ENCODE measurements around the gene PIN1.
A peak's percentile ranks its signal among the peaks of the same experiment; 100 is the strongest.

Gene PIN1

DNA sequence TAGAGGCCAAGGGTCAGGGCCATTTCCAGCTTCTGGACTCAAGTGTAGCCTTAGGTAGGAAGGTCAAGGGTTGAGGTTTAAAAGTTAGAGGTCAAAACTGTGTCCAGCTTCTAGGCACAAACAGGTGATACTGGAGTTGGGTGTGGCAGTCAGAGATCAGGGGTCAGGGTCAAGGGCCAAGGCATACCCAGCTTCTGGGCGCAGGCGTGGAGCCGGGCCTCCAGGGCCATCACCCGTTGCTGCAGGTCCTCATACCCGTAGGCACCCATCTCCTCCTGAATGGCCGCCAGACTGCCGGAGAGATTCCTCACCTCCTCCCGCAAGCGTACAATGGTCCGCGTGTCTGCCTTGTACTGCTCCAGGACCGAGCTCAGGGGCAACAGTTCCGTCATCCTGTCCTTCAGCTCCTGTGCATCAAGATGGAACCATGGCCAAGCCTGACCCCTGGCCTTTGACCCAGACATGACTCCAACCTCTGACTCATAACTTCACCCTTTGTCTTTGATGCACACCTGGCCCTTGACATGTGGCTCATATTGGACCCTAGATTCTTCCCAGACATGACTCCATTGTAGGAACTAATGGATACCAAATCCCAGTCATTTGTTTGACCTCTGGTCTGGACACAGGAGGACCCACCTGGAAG lies 22.1 kb downstream of the PIN1 start:
- DNase-seq (ENCODE audit: low read depth), result no peak

DNA sequence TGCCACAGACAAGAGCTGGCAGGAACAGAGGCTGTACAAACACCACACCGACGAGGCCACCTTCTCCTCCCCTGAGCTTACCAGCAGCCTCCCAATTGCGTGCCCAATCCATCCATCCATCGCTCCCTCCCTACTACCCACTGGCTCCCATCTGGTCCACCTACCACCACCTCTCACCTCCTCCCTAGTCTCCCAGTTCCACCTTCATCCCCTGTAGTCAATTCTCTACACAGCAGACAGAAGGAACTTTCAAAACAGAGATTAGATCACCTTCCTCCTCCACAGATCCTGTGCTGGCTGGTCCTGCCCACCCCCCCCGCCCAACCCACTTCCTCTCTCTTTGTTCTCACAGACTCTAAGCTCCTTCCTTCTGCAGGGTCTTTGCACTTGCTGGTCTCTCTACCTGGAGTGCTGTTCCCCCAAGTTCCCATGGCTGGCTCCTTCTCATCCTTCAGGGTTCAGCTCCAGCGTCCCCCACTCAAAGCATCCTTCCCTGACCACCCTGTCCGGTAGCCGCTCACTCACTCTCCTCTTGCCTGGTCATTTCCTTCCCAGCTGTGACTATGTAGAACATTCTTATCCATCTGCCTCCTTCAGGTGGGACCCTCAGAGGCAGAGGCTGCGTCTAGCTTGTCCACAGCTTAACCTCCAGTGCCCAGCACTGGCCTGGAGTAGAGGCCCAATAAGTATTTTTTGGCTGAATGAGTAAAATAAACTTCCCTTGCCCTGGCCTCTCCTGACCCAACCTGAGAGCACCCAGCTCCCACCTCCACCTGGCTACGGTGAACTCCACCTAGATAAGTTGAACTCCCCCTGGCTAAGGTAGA lies 23.0 kb downstream of the PIN1 start:
- DNase-seq (ENCODE audit: low read depth), result no peak

DNA sequence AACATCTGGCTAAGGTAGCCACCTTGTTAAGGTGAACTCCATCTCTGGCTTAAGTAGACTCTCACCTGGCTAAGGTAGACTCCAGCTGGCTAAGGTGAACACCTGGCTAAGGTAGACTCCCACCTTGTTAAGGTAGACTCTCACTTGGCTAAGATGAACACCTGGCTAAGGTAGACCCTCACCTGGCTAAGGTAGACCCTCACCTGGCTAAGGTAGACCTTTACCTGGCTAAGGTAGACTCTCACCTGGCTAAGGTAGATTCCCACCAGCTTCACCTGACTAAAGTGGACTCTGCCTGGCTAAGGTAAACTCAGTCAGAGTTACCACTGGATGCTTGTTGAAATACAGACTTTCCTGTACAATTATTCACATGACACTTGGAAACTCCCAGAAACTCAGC lies 23.6 kb downstream of the PIN1 start:
- no peak for DNase-seq (ENCODE audit: low read depth)

DNA sequence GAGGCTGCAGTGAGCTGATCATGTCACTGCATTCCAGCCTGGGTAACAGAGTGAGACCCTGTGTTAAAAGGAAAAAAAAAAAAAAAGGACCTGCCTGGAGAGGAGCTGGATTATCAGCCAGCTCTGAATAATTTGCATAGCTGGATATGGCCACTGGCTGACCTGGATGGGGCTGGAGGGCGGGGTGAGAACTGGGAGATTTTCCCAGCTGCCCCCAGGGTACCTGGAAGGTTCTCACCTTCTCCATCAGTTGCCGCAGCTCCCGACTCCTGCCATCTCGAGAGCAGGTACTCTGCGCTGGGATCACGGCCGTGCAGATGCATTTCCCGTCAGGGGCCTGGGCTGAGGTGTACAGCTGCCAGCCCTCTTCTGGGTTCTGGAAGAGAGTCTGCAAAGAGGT lies 25.3 kb downstream of the PIN1 start:
- no peak for DNase-seq (ENCODE audit: low read depth)

DNA sequence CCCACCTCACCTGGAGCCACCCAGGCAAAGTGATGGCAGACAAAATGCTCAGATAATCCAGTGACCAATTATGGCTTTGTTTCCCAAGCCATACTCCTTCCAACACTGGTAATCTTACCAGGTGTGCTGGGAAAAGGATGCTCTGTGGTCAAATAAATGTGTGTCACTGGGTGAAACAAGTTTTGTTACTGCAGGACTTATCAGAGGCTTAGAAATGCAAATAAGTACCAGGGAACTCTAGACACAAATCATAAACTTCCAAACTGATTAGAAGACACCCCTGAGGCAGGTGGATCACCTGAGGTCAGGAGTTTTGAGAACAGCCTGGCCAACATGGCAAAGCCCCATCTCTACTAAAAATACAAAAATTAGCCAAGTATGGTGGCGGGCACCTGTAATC lies 26.4 kb downstream of the PIN1 start:
- DNase-seq (ENCODE audit: low read depth), result no peak

DNA sequence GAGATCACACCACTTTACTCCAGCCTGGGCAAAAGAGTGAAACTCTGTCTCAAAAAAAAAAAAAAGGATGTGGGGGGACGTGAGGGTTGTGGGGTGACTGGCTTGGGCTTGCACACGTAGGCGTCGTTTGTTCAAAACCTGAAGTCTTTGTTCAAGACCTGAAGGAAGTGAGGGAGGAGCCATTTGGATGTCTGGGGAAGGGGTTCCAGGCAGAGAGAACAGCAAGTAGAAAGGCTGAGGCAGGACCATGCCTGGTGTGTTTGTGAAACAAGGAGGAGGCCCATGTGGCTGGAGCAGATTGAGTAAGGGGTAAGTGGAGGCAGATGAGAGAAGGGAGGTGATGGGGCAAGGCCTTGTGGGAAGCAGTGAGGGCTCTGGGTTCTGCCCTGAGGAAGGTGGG lies 27.8 kb downstream of the PIN1 start:
- no peak for DNase-seq (ENCODE audit: low read depth)

DNA sequence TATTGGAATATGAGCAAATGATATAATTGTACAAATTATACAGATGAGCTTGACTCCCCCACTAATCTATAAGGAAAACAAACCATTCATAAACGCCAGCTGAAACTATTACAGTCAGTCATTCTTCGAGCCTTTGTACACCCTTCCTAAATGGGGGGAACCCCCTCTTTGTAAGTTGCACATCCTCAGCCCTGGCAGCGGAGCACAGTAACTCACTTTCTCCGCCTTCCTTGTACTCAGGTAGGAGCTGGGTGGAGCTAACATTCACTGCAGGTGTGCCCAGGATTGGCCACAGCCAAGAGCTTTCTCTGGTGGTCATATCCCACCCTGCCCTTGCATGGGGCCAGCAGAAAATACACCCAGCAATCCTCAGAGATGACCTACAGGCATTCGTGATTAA lies 28.6 kb downstream of the PIN1 start:
- DNase-seq (ENCODE audit: low read depth), result no peak

DNA sequence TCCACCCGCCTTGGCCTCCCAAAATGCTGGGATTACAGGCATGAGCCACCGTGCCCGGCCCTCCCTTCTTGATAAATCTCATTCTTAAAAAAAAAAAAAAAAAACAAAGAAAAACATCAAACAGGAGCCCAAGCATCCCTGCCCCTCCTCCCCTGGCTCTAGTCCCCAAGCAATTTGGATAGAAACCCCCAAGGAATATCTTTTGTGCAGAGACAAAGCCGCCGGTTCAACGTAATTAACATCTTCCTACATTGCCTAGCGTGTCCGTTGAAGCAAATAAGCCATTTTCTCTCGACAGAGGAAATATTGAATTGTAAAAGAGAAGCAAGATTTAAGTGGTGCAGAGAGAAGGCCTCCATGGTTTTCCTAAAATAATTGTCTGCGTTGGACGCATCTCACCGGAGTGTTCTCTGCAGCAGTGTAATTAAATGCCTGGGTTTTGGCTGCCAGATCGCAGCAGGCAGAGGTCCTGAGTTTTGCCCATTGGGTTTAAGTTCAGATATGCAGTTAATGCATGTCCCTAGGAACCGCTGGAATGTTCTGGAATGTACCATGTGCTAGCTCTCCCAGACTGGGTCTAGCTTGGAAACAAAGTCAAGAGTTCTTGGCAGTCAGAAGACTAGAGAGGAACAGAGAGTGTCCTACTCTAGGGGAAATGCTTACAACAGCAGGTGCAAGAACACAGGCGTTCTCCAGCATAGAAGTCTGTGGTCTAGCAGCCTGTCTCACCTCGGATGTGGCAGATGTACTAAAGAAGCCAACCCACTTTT lies 30.8 kb downstream of the PIN1 start:
- no peak for DNase-seq (ENCODE audit: low read depth)

DNA sequence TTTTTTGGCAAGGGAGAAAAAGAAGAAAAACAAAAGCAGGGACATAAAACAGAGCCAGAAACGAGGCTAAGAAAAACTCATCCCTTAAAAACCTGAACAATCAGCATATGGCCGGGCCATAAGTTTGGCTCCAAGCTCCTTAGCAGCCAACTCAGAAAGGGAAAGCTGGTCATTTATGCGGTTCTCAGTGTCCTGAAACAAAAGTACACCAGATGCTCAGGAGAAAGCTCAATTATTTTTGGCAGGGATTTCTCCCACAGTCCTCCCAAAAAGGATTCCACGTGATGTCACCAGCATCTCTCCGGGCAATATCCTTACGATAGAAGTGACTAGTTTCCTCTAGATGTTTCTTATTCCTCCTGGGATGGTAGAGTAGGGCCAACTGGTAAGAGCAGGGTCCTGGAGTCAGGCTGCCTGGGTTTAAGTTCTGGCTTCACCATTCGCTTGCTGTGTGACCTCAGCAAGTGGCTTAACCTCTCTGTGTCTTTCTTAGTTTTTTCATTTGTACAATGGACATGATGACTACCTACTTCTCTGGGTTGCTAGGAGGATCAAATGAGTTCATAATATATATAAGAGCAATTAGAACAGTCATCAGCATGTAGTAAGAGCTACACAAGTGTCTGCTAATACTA lies 34.0 kb downstream of the PIN1 start:
- no peak for DNase-seq (ENCODE audit: low read depth)

DNA sequence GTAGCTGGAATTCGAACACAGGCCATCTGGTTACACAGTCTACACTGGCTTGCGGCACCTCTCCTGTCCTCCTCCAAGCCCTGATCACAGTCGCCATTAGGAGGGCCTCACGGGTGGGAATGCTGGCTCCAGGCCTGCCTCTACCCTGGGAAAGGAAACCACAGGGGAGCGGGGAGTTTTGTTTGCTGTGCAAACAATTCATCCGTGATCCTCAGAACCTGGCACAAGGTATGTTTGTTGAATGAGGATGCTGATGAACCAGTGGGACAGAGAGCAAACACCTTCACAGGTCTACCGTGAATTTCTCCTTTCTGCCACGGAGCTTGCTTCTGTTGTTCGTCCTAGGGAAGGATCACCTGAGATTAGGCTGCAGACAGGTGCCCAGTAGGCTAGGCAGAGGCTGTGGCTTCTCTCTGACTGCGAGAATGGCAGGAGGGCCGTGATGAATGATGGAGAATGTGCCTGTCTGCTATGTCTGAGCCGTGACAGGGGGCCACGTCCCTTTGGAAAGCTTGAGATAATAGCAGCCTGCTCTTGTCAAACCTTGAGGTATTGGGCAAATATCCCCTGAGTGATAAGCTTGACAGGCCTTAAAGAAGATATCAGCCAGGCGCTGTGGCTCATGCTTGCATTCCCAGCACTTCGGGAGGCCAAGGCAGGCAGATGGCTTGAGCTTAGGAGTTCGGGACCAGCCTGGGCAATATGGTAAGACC lies 36.7 kb downstream of the PIN1 start:
- no peak for DNase-seq (ENCODE audit: low read depth)

DNA sequence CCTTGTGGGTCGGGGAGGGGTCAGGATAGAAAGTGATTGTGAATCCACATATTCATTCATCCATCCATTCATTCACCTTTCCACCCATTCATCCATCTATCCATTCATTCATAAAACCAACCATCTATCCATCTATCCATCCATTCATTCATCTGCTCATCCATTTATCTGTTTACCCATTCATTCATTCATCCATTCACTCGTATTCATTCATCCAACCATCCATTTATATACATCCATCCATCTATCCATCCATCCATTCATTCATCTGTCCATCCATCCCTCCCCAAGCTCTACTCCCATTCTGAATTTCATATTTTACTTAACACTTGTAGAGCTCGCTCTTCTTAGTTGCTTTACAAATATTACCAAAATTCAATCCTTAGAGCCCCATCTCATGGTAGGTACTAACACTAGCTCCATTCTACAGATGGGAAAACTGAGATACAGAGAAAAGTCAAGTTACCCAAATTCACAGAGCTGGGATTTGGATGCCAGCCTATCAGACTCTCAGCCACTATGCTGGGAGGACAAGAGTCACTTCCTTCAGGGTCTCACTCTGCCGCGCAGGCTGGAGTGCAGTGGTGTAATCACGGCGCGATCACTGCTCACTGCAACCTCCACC lies 37.6 kb downstream of the PIN1 start:
- DNase-seq (ENCODE audit: low read depth), result no peak

DNA sequence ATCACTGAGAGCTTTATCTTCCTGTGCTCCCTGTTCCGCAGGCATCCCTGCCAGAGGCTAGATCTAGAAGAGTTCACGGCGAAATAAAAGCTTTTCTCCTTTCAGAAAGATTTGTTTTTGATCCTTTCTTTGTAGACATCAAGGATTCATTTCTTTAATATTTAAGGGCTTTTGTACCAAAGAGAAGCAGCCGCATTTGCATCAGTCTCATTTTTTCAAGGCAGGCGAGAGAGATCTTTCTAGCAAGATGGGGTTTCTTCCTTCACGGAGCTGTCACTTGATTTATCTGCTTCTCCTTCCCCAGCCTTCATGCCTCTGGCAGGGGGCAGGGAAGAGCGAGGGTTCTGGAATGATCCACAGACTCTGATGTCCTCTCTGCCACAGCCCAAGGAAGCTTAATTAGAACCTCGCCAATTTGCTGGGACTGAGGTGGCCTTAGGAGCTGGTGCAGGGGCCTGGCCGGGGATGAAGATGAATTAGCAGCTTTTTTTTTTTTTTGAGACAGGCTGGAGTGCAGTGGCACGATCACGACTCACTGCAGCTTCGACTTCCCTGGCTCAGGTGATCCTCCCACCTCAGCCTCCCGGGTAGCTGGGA lies 40.0 kb downstream of the PIN1 start:
- no peak for DNase-seq (ENCODE audit: low read depth)

DNA sequence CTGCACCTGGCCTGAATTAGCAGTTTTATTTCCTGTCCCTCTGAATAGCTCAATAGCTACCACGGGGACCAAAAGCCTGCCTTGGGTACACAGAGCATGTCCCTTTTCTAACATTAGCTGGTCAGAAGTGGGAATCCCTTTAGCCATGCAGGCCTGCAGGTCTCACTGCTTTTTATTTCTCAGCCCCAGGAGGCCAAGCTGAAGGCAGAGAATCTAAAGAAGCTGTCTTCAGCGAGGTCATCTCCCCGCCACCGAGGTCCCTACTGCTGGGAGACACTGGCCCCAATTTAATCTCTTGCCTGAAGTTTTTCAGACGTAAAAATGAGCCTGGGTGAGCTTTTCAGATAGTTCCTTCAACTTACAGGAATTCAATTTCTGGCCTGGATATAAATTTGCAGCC lies 40.7 kb downstream of the PIN1 start:
- no peak for DNase-seq (ENCODE audit: low read depth)

DNA sequence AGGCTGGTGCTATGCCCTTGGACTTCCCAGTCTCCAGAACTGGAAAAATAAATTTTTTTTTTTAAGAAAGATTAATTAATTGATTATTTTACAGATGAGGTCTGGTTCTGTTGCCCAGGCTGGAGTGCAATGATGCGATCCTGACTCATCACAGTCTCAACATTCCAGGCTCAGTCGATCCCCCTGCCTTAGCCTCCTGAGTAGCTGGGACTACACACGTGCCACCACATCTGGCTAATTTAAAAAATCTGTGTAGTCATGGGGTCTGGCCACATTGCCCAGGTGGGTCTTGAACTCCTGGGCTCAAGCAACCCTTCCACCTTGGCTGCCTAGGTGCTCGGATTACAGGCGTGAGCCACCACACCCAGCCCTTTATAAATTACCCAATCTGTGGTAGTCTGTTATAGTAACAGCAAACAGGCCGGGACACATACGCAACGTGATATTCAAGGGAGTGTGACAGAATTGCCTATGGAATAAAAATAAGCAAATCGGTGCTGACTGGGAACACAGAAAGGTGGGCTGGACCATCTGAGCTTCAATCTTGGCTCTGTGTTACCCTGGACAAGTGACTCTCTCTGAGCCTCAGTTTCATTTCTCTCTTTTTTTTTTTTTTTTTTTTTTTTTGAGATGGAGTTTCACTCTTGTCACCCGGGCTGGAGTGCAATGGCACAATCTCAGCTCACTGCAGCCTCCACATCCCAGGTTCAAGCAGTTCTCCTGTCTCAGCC lies 42.8 kb downstream of the PIN1 start:
- no peak for DNase-seq (ENCODE audit: low read depth)

DNA sequence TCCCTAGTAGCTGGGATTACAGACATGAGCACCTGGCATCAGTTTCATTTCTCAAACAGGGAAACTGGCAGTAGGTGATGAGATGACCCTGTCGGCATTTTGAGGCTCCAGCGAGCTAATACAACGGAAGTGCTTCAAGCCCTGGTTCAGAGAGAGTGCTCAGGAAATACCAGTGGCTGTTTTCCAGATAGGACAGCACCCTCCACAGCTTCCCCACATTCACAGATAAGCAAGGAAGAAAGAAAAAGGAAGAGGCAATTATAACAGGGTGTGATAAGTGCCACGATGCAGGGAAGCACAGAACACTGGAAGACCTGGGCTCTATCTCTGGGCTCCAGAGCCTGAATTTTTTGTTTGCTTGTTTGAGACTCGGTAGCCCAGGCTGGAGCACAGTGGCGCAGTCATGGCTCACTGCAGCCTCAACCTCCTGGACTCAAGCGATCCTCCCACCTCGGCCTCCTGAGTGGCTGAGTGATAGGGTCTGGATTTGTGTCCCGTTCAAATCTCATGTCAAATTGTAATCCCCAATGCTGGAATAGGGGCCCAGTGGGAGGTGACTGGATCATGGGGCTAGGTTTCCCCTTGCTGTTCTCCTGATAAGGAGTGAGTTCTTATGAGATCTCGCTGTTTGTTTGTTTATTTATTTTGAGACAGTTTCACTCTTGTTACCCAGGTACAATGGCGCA lies 43.5 kb downstream of the PIN1 start:
- peak; percentile 83 for DNase-seq (ENCODE audit: low read depth)

DNA sequence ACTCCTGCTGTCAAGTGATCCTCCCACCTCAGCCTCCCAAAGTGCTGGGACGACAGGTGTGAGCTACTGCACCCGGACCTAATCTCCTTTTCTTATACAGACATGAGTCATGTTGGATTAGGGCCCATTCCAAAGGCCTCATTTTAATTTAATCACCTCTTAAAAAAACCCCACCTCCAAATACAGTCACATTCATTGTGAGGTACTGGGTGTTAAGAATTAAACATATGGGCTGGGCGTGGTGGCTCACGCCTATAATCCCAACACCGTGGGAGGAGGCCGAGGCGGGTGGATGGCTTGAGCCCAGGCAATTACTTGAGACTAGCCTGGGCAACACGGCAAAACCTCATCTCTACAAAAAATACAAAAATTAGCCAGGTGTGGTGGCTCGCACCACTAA lies 46.6 kb downstream of the PIN1 start:
- DNase-seq (ENCODE audit: low read depth), result no peak

DNA sequence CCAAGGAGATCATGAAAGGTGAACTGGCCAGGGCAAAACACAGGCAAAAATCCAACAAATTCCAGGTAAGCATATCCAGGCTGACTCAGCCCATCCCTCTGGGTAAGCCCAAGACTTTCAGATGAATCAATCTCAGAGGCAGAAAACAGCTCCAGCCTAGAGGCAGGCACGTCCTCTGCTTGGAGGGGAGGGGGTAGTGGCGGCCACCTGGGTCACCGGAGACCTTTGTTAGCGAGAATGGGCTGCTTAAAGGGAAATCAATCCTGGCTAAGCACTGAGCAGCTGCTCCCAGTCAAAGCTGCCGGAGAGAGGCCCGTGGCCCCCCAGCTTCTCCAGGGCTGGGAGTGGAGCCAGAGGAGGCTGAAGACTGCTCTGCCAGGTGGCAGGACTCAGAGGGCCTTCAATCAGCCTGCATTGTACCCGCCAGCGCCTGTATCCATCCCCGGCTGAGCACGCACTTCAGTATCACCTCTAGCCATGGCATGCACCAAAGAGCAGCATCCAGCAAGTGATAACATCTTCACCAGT lies 48.2 kb downstream of the PIN1 start:
- DNase-seq (ENCODE audit: low read depth), result no peak

DNA sequence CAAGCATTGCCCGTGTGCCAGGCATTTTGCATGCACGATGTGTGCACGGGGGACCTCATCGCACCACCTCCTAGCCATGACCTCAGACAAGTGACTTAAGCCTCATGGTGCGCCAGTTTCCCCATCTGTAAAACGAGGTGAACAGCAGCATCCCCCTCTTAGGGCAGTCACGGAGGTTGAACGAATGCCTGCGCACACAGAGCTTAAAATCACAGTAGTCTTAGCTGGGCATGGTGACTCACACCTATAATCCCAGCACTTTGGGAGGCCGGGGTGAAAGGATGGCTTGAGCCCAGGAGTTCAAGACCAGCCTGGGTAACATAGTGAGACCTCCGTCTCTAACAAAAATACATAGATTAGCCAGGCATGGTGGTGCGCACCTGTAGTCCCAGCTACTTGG lies 48.6 kb downstream of the PIN1 start:
- no peak for DNase-seq (ENCODE audit: low read depth)

DNA sequence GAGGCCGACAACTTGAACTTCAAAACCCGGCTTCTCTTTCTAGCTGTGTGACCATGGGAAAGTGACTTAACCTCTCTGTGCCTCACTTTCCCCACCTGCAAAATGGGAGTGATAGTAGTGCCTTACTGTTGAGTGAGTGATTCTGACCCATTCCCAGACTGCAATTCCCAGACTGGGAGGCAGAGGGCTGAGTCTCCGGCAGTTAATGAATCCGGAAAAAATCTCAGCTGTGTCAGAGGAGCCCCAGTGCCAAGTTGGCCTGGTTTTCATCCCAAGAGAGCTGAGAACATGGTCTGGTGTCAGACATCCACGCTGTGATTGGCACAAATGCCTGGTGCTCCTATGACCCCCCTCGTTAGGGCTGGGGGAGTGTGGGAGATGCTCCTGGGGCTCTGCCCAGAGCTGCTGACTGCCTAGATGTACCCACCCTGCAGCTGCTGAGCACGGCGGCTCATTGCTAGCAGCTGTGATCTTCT lies 50.0 kb downstream of the PIN1 start:
- DNase-seq (ENCODE audit: low read depth), result no peak
